HCT116 (cell line): ENCODE data around the gene GUCA2A. TPM values are rescaled to one million over a fixed set of nuclear protein-coding genes. Genes with fewer than 3 reads are reported as not detected.

Experiments used
- ATAC-seq: fragments of 200-7000 bp; cut with Tn5 transposase; 2 replicates; pipeline ENCODE4 v1.9.1; 2020; ENCODE audit warnings: mild to moderate bottlenecking, moderate library complexity
- BruUV-seq: library from RNA; stranded (reverse); fragments of 400-500 nt; replicated peaks from 2 replicates; lab custom pipeline; 2021; lab: Mats Ljungman, UMichigan
- CTCF ChIA-PET: fragments of 300-600 bp; sonication (Branson Sonifier 250); formaldehyde crosslinking; loops from one replicate; lab custom pipeline; 2021; ENCODE audit warnings: antibody characterized with exemption; lab: Charles Lee
- POLR2A ChIA-PET: fragments of 300-600, 350-600 bp; sonication (Branson Sonifier 250); formaldehyde crosslinking; loops from one replicate; lab custom pipeline; 2021; ENCODE audit warnings: antibody characterized with exemption; lab: Charles Lee
- RAD21 ChIA-PET, 2 experiments: fragments of 300-600 bp; sonication (Branson Sonifier 250); formaldehyde crosslinking; loops; one replicate each; lab custom pipeline; 2023; ENCODE audit warnings: low total read pairs in 2 of 2; ENCODE audit not compliant: uncharacterized antibody in 2 of 2, unreplicated experiment in 2 of 2, low non-redundant PET in 1 of 2; lab: Charles Lee
- DNase-seq: peaks from one replicate; pipeline ENCODE4 v3.0.0-alpha.2; 2010; ENCODE audit warnings: low read depth, low spot score
- H2AFZ ChIP-seq: fragments of 200-600 bp; shearing (Covaris generic), sonication (generic); 2 replicates; pipeline ENCODE4 v1.6.1; 2017; ENCODE audit warnings: low read depth, mixed run types, mixed read lengths, antibody characterized with exemption, low read length; ENCODE audit not compliant: poor library complexity, severe bottlenecking
- H3K27ac ChIP-seq: 2 replicates; pipeline ENCODE4 v1.5.1; 2012; ENCODE audit warnings: low read depth, low read length
- H3K27me3 ChIP-seq: fragments of 200-600 bp; sonication (generic); 2 replicates; pipeline ENCODE4 v1.6.1; 2016; ENCODE audit warnings: mixed run types, low read length, mixed read lengths; ENCODE audit not compliant: insufficient read depth
- H3K36me3 ChIP-seq, 2 experiments: fragments of 200-500 bp in 1 of 2; fragments of 200-600 bp in 1 of 2; sonication (Bioruptor generic) in 1 of 2; sonication (generic) in 1 of 2; 2 replicates each; pipeline versions ENCODE4 v1.5.1 to v1.6.1; 2014 to 2016; ENCODE audit warnings: low read length in 2 of 2, inconsistent platforms in 1 of 2, mixed read lengths in 1 of 2, mixed run types in 1 of 2; ENCODE audit not compliant: insufficient read depth in 2 of 2, control insufficient read depth in 1 of 2
- H3K4me1 ChIP-seq, 2 experiments: fragments of 200-600 bp in 1 of 2; sonication (generic) in 1 of 2; 2 replicates each; pipeline versions ENCODE4 v1.5.1 to v1.6.1; 2012 to 2017; ENCODE audit warnings: low read length in 2 of 2, inconsistent platforms in 1 of 2, mild to moderate bottlenecking in 1 of 2, mixed read lengths in 1 of 2, mixed run types in 1 of 2, moderate library complexity in 1 of 2; ENCODE audit not compliant: insufficient read depth in 2 of 2, control insufficient read depth in 1 of 2
- H3K4me2 ChIP-seq: fragments of 200-600 bp; sonication (generic); 2 replicates; pipeline ENCODE4 v1.6.1; 2017; ENCODE audit warnings: mixed run types, low read length, mixed read lengths
- H3K4me3 ChIP-seq, 2 experiments: fragments of 200-600 bp in 1 of 2; sonication (generic) in 1 of 2; replicated peaks in 1 of 2; 2 replicates each; pipeline ENCODE4 v1.5.1; 2011 to 2016; ENCODE audit warnings: low read length in 2 of 2, control low read depth in 1 of 2, low read depth in 1 of 2, mild to moderate bottlenecking in 1 of 2, mixed read lengths in 1 of 2, mixed run types in 1 of 2
- H3K79me2 ChIP-seq: fragments of 200-600 bp; sonication (generic); 2 replicates; pipeline ENCODE4 v1.6.1; 2017; ENCODE audit warnings: mild to moderate bottlenecking, mixed run types, low read length, moderate library complexity, mixed read lengths; ENCODE audit not compliant: insufficient read depth
- H3K9ac ChIP-seq: fragments of 200-600 bp; sonication (generic); 2 replicates; pipeline ENCODE4 v1.6.1; 2016; ENCODE audit warnings: low read length, mixed read lengths
- H3K9me2 ChIP-seq: fragments of 200-600 bp; sonication (generic), shearing (Covaris generic); 2 replicates; pipeline ENCODE4 v1.6.1; 2017; ENCODE audit warnings: mixed run types, mild to moderate bottlenecking, moderate library complexity; ENCODE audit not compliant: insufficient read depth
- H3K9me3 ChIP-seq, 2 experiments: fragments of 200-500 bp in 1 of 2; fragments of 200-600 bp in 1 of 2; sonication (Bioruptor generic) in 1 of 2; sonication (generic) in 1 of 2; 2 replicates each; pipeline ENCODE4 v1.6.1; 2014 to 2017; ENCODE audit warnings: low read length in 2 of 2, mixed read lengths in 2 of 2, inconsistent platforms in 1 of 2, low read depth in 1 of 2, mild to moderate bottlenecking in 1 of 2, mixed run types in 1 of 2, moderate library complexity in 1 of 2; ENCODE audit not compliant: control insufficient read depth in 1 of 2, insufficient read depth in 1 of 2
- H4K20me1 ChIP-seq: fragments of 200-600 bp; sonication (generic), shearing (Covaris generic); 2 replicates; pipeline ENCODE4 v1.6.1; 2017; ENCODE audit warnings: mixed run types, mild to moderate bottlenecking, moderate library complexity; ENCODE audit not compliant: insufficient read depth
- CBX3 ChIP-seq: IDR thresholded peaks from 2 replicates; pipeline ENCODE4 v1.6.1; 2012; ENCODE audit warnings: low read depth
- EZH2 ChIP-seq: fragments of 200-600 bp; sonication (generic); IDR thresholded peaks from 2 replicates; pipeline ENCODE4 v1.6.1; 2017; ENCODE audit warnings: antibody characterized with exemption, mixed run types
- POLR2A ChIP-seq: IDR thresholded peaks from 2 replicates; pipeline ENCODE4 v1.7.0; 2011; ENCODE audit warnings: borderline replicate concordance; ENCODE audit not compliant: insufficient read depth, insufficient read length; ENCODE audit errors: extremely low read depth
- POLR2AphosphoS5 ChIP-seq: IDR thresholded peaks from 2 replicates; pipeline ENCODE4 v1.6.1; 2011; ENCODE audit warnings: mild to moderate bottlenecking, low read depth, low read length, moderate library complexity
- RAD21 ChIP-seq: IDR thresholded peaks from 2 replicates; pipeline ENCODE4 v1.6.1; 2012; ENCODE audit warnings: low read depth, mild to moderate bottlenecking
- SP1 ChIP-seq: IDR thresholded peaks from 2 replicates; pipeline ENCODE4 v1.6.1; 2012; ENCODE audit warnings: low read depth
- TCF7L2 ChIP-seq: IDR thresholded peaks from 2 replicates; pipeline ENCODE4 v1.7.0; 2011; ENCODE audit warnings: borderline replicate concordance, inconsistent platforms; ENCODE audit not compliant: insufficient read depth, insufficient read length; ENCODE audit errors: extremely low read depth
- ZFX ChIP-seq: fragments of 450-650 bp; IDR thresholded peaks from 2 replicates; pipeline ENCODE4 v1.6.1; 2017
- intact Hi-C: fragments of 100-400 bp; cut with micrococcal nuclease; formaldehyde crosslinking; loops from 2 replicates; pipeline ENCODE4 v1.10.0; 2022
- total RNA-seq: library from RNA; stranded (reverse); gene quantifications from one replicate; pipeline ENCODE4 v1.2.1, GENCODE V29; 2021; ENCODE audit not compliant: unreplicated experiment

The GUCA2A gene
- total RNA-seq, 1 experiment from 2014 or later: not detected

GRCh38 chr1:42144711-42145388 is 19.7 kb downstream of the GUCA2A start:
- Histone ChIP-seq H3K4me1 (peaks cover 0 to 8% of the 10 kb centered on the region in 2 experiments; a peak in 1 of 4 replicates), H3K4me2 (no peak overlapping the region), H3K27me3 (no peaks in the 10 kb centered on the region), H3K27ac (no peak overlapping the region), H3K9me3 (no peaks in the 10 kb centered on the region), H3K9me2 (no peaks in the 10 kb centered on the region), H2AFZ (no peak overlapping the region), H3K36me3 (no peaks in the 10 kb centered on the region), H4K20me1 (no peaks in the 10 kb centered on the region), H3K79me2 (no peaks in the 10 kb centered on the region), H3K9ac (no peak overlapping the region), H3K4me3 (no peak overlapping the region)
- CTCF ChIA-PET: no interaction called here
- DNase-seq: no peak
- POLR2A ChIA-PET: no interaction called here
- no TSS peak for BruUV-seq
- RAD21 ChIA-PET: no interaction called here
- ATAC-seq: no peak
- intact Hi-C loops: loop anchor here (10.0 kb wide), 1 partner anchor 570 kb away; no protein-coding TSS in a partner anchor
- TF ChIP-seq CBX3: no peak
- no peak for TF ChIP-seq POLR2A

- ChIA-PET POLR2A (no interaction called here), CTCF (no interaction called here), RAD21 (no interaction called here)
- Histone ChIP-seq H3K4me1 (peaks cover 0 to 8% of the 10 kb centered on the region in 2 experiments; a peak in 1 of 4 replicates), H4K20me1 (no peaks in the 10 kb centered on the region), H3K4me3 (no peak overlapping the region), H3K79me2 (no peaks in the 10 kb centered on the region), H3K9me2 (no peaks in the 10 kb centered on the region), H2AFZ (no peak overlapping the region), H3K27ac (no peak overlapping the region), H3K9ac (no peak overlapping the region), H3K27me3 (no peaks in the 10 kb centered on the region), H3K4me2 (no peak overlapping the region), H3K9me3 (no peaks in the 10 kb centered on the region), H3K36me3 (no peaks in the 10 kb centered on the region)
- TF ChIP-seq ZFX (no peak), SP1 (no peak), EZH2 (no peak), POLR2AphosphoS5 (no peak), RAD21 (no peak), TCF7L2 (no peak)
- DNase-seq (no peak), ATAC-seq (no peak)
- BruUV-seq: no TSS peak
- intact Hi-C loops: loop anchor here (10.0 kb wide), 1 partner anchor 569 kb away; no protein-coding TSS in a partner anchor
Measured at GRCh38 chr1:42143896-42144710, 20.4 kb downstream of the GUCA2A start.
